ENCODE results near the gene PARVA.

Gene PARVA

DNA sequence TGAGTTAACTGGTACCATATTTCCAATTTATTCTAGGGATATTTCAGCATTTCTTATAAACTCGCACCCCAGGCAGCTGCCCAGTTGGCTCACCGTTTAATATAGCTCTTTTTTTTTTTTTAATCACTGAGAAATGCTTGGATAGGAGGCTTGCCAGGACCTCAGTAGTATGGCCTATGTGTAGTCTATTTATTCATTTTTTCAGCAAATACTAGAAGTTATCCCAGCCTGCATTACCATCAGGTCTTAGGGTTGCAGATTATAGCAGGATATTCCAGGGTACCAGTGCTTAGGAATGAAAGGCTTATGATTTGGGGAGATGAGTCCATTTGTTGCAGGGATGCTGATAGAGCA lies 26.6 kb downstream of the PARVA start:
- no peak for DNase-seq (ENCODE audit: low spot score)

DNA sequence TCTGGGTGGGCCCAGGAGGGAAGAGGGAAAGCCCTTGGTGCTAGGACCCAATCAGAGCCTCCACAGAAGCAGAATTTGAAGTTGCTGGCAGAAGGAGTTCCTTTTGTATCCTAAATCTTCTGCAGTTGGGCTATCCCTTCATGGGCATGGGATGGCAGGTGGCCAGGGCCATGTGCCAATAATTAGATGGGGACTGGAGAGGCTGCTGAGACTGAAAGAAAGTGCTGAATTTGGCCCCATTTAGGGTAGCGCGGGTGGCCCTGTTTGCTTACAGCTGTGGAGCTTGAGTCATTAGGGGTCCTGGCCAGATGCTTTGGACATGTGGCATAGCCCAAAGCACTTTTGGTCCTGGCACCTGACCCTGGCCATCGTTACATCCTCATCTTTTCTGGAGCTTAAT lies 27.1 kb downstream of the PARVA start:
- DNase-seq (ENCODE audit: low spot score) = no peak

DNA sequence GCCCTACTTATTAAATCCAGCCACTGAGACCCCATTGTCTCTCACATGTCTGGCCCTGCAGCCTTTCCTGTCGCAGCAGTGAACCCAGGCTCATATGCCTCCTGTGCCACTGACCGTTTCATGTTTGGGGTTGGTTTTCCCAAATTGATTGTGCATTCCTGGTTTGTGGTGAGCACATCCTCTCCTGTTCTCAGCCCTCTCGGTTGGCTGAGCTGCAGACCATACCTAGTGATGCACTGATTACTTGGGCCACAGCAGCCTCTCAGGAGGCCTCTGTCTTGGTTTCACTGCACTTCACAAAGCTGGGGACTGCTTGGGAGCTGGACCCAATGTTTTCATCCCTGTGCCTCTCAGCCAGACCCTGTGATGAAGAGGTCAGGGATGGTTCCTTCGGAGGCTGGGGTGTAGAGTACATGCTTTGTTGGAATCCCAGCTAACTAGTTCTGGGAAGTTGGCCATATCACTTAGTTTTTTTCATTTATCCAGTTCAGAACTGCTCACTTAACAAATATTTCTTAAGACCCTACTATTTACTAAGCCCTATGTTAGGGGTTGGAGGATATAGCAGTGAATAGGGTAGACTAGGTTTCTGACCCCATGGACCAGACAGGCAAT lies 30.9 kb downstream of the PARVA start:
- DNase-seq (ENCODE audit: low spot score) = no peak

DNA sequence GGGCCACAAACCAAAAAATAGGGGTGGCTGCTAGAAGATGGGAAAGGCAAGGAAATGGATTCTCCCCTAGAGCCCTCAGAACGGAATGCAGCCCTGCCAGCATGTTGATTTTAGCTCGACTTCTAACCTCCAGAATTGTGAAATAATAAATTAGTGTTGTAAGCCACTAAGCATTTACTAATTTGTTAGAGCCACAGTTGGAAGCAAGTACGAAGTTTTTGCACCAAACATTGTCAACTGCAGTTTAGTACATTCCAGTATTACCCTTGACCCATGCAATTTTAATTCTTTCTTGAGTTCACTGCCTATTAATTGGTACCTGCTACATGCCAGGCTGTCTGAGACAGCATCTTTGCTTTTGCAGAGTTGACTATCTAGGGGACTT lies 32.2 kb downstream of the PARVA start:
- no peak for DNase-seq (ENCODE audit: low spot score)

DNA sequence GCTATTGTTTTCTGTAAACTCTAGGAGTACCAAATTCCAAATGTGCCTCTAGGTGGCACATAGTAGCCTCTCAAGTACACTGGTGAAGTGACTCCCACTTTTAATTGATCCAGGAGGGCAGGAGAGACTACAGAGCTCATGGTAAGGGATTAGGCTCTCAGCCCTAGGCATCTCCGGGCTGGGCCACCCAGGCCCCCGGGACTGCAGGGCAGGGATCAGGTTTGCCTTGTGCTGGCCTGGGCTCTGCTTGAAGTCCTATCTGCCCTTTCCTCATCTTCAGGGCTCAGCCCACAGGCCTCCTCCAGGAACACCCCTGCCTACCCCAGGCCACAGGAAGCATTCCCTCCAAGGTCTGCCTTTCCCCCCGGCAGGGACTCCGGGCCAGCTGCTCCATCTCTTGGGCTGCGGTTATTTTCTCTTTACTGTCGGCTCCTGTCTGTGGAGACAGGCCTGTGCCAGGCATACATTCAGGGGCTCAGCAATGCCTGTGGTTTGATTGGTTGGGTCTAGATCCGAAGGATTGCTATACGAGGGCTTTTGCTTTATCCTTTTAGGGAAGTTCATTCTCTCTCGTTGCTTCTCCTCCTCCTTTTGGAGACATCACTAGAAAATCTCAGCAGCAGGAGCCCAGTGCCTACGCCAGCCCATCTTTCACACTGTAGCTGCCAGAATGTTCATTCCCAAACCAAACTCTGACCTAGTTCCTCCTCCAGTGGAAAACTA lies 32.8 kb downstream of the PARVA start:
- DNase-seq (ENCODE audit: low spot score) = no peak

DNA sequence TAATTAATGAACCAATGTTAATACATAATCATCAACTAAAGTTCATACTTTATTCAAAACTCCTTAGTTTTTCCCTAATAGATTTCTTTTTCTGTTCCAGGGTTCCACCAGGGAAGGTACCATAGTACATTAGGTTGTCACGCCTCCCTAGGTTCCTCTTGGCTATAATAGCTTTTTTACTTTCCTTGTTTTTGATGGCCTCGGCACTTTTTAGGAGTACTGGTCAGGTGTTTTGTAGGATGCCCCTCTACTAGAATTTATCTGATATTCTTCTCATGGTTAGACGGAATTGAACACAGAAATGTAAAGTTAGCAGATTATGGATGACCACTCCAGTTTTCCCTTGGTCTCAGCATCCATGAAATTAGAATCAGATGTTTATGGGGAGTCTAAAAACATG lies 34.0 kb downstream of the PARVA start:
- no peak for DNase-seq (ENCODE audit: low spot score)

DNA sequence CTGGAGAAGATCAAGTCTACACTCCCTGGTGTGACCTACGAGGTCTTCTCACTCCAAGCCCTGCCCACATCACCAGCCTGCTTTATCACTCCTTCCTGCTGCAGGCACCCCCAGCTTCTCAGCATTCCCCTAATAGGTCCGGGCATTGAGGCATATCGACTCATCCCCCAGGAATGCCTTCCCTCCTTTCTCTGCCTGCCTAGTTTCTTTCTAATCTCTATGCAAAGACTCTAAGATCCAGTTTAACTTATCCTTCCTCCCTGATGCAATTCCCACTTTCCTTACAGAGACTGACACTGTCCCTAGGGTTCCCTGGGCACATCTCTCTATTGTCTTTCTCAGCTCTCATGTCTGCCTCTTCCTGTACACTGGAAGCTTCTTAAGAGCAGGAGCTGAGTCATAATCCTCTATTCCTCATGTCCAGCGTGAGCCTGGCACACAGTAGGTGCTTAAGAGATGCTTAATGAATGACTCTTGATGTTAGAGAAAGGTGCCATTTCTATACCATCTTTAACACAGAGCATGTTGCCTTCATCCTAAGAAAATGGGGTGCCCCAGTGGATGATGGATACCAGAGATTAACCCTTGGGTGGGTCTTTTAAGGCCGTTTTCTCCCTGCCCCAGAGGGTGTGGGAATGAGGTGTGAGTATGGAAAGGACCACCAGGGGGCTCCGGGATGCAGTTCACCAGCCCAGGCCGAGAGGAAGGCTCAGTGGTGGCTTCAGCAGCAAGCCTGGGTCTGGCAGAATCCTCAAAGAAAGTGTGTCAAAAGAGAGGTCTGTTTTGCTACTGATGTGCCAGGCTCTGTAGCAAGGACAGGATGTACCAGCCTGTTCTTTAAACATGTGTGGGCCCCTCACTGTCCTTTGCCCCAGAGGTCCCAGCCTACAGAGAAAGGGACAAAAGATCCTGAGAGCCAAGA lies 34.7 kb downstream of the PARVA start:
- DNase-seq (ENCODE audit: low spot score) = peak; percentile 61

DNA sequence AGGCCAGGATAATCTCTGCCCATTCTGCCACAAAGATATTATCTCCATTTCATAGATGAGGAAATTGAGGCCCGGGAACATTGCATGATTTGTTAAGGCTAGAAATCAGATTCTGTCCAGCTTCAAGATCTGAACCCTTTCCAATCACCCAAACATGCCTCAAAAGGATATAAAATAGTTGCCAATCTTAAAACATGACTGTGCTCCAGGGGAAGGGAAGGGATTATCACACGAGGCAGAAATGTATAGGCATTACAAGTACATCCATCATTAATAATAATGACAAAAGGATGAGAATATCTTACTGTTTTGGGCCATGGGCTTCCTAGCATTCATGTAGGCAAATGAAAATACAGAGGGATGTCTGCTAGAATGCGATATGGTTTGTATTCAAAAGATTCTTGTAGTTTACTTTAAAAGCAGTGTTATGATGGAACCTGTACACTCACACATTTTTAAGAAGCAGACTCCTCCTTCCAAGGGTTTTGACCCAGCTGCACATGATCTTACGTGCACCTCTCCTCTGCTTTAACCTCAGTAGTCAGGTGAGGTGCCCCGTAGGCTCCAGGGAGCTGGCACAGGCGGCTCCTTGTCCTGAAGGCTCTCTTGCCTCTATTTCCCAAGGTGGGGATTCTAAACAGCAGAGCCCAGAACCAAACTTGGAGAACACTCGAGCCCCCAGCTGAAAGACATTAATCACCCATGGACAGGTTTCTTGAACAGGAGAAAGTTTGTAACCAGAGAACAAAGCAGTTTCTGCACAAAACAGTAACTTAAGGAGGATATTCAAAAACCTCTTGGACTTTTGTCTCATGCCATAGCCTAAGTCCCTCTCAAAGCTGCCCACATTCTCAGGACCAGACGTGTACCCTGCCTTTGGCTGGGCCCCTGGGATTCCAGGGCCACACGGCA lies 36.0 kb downstream of the PARVA start:
- no peak for DNase-seq (ENCODE audit: low spot score)

DNA sequence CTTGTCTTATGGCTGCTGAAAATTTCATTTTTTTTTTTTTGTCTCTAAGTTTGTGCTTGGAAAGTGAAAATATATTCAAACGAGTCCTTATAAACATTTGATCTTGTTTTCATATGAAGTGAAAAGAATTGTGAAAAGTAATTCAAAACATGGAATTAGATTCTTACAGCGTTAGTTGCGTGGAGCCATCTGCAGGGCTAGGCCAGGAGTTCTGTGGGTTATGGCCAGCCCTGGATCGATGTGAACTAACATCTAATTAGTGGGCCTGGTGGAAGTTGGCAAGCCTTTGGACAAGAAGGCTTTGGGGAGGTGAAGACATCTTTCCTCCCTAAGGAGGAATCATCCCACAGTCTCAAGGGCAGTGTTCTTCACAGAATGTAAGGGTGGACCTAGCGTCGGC lies 37.2 kb downstream of the PARVA start:
- no peak for DNase-seq (ENCODE audit: low spot score)

DNA sequence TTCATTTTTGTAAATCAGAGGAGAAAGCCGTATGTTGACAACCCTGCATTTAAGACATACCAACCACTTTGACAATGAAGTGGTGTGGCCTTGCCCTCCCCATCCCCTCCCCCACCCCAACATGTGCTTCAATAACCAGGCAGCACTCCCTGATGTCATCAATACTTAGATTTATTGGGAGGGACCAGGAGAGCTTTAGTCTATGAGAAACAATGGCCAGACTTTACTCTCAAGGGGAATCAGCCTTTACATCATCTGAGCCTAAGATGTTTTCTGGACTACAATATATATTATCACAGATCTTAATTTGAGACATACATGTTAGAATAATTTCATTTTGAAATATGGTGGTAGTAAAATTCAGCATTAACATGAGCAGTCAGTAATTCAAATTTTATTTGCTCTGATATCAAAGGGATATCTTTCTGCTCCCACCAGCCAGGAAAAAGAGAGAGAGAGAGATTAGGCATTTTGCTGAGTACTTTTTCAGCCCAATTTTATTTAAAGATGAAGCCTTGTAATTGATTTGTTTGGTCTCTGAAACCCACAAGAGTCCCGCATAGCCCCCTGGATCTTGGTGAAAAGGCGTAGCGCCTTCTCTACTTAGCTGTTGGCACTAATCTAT lies 38.1 kb downstream of the PARVA start:
- no peak for DNase-seq (ENCODE audit: low spot score)

DNA sequence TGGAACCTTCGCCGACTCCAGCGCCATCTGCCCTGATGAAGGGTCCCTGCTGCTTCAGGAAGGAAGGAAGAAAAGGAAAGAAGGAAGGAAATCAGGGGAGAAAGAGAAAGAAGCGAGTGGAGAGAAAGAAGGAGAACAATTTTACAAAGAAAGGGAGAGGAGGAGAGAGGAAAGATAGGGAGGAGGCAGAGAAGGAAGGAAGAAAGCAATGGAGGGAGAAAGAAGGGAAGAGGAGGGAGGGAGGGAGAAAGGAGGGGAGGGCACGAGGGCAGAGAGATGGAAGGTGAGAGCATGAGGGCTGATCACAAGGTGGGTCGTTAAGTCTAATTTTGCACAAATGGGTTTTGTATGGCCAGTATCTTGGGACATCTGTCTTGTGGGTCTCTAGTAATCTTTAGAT lies 39.2 kb downstream of the PARVA start:
- no peak for DNase-seq (ENCODE audit: low spot score)

DNA sequence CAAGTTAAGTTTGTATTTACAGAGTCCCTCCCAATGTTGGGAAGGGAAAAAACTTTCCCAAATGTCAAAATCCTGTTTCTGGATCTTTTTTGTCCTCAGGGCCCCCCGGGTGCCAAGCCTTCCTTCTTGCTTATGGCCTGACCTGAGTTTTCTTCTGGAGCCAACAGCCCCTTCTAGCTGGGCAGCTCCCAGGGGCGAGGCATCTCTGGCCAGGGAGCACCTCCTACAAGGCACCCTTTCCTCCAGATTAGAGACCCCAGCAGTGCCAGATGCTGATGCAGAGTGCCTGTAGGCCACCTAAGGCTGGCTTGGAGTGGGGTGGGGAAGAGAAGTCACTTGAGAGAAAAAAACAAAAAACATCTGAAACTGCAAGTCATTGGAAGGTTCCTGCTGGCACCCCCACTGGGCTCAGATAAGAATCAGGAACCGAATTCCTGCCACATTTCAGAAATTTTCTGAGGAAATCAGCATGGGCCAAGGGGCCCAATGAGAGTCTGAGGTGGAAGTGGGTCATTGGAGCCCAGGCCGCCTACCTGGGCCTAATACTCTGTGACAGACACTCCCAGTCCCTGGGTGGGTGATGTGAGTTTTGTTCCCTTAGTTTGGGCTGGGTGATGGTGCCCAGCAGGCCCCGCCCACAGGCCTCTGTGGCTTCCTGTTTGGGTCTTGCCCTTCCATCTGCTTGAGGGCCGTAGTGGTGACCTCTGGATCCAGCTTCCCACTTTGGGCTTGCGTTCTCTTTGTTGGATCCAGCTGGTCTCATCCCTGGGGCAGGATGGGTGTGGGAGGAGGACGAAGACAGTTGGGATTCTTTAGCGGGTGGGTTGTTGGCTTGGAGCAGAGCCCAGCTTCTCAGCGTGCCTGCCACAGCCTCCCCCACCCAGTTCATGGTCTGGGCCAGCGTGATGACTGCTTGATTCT lies 40.6 kb downstream of the PARVA start:
- no peak for DNase-seq (ENCODE audit: low spot score)

DNA sequence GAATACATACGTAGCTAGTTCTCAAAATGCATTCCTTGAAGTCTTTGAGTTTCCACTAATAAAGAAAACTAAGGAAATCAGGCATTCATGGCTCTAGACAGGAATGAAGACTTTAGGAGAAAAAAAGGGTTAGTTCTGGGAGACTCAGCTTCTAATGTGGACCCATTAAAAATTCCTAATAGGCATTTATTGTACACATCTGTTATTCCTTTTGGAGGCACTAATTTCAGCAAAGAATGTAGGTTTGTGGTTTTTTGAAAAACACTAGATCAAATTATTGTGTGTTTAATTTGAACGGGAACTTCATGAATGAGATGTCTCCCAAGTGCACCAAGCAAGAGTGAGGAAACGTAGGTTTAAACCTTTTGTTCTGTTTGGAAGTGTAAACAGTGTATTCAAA lies 42.7 kb downstream of the PARVA start:
- DNase-seq (ENCODE audit: low spot score) = no peak

DNA sequence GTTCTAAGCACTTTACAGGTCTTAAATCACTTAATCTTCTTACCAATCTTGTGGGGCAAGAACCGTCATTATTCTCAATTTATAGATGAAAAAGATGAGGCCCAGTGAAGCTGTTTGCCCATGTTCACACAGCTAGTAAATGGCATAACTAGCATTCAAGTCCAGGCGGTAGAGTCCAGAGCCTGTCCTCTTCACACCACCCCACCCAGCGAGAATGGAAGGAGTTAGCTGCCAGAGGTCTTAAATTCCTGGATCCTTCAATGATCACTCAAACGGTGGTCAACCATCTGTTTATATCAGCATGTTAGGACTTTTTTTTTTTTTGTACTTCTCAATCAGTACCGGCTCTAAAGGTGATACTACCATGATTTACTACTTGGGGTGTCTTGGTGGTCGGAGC lies 43.3 kb downstream of the PARVA start:
- DNase-seq (ENCODE audit: low spot score) = no peak

DNA sequence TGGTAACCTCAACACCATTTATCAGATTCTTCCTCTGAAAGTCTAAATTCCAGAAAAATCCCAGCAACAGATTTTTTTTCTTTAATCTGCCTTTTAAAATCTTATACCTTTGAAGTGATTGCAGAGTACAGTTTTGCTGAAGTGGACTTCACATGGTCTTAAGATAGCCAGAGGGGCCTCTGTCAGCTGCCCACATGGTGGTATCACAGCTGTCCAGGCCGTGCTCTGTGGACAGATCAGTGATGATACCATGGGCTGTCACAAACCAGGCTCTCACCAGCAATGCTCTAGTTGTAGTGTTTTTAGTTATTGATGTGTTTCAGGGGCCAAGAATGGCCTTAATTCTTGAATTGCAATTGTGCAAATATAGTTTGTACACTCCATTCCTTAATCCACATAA lies 44.0 kb downstream of the PARVA start:
- no peak for DNase-seq (ENCODE audit: low spot score)

DNA sequence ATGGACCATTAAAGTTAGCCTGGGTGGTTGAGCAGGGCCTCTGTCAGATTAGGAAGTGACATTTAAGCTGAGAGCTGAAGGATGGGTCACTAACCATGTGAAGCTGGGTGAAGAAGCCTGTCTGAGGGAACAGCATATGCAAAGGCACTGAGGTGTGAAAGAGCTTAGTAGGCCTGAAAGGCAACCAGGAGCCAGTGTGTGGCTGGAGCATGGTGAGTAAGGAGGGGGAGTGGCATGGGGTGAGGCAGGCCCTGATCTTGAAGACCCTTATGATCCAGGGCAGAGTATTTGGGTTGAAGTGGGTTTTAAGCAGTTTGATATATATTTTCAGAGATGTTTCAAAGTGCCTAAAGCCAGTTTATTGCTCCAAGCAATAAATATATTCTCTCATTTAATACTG lies 48.8 kb downstream of the PARVA start:
- DNase-seq (ENCODE audit: low spot score) = no peak

DNA sequence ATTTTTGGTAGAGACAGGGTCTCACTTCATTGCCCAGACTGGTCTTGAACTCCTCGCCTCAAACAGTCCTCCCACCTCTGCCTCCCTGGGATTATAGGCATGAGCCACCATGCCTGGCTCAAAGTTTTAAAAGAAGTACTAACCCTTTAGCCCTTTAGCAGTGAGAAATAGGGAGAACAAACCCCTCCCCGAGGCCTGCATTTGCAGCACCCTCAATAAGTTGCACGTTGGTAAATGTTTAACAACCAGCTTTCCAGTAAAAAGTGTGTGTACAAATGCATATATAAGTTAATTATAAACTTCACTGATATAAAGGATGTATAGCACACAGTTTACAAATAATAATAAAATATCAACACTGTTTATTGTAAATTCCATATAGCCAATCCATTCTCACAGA lies 51.8 kb downstream of the PARVA start:
- no peak for DNase-seq (ENCODE audit: low spot score)

DNA sequence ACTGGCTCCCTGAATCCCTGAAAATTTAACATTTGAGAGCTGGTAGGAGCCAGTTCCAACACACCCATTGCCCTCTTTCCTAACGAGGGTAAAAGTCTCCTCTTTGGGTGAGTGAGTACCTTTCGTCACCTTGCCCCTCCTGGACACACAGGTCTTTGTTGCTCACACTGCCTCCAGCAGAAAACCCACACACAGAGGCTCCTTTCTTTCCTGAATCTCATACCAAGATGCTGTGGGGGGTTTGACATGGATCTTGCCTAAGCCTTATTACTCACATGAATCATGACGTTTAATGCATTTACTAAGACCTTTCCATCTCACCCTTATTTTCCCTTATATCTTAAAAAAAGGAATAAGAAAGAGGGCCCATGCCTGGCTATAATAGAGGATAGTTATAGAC lies 53.0 kb downstream of the PARVA start:
- no peak for DNase-seq (ENCODE audit: low spot score)

DNA sequence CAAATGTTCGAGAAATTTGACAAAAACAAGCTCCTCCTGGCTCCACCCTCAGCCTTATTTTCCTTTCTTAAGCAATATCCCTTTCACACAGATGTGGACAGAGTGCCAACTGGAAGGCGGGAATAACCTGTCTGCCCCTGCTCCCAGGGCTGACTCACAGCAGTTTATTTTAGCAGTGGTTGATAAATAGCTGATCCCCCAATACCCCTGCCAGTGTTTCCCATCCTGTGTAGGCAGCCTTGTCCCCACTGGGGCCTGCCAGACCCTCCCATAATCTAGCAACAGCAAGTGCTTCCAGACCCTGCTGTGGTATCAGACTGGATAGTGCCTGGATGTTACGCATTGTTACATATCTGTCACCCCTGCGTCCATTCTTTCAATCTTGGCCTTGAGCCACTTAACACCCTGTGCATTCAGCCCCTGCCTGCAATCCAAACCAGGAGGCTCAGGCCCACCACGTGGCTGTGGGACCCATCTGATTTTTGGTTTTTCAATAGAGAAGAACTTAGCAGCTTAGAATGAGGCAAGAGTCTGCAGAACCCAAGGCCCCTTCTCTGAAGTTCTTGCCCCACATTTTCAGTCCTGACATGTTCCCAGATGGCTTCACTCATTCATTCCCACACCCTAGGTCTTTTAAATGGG lies 53.7 kb downstream of the PARVA start:
- DNase-seq (ENCODE audit: low spot score) = no peak

DNA sequence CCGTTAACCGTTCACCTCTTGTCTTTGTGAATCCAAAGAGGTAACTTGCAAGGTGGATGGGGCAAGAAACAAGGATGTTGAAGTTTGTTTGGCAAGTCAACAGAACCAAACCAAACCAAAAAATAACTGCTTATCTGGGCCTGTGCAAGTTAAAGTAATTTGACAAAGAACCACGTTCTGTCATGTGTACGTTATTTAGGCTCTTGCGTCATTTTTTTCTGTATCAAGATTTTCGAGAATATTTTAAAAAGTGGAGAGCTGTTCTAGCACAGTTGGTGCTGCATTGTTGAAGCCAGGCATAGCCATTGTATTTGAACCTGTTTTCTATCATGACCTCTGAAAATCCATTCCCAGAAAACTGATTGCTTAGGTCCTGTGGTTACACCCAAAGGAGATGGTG lies 55.1 kb downstream of the PARVA start:
- DNase-seq (ENCODE audit: low spot score) = no peak
